Tibial nerve (tissue), 4 donors: Measurements from ENCODE around the gene ACAA1.

Experiments
- CTCF ChIP-seq, 5 experiments: fragments of 200-600 bp in 3 of 5; fragments of 450-650 bp in 2 of 5; sonication (generic) in 3 of 5; IDR thresholded peaks; one replicate each; pipeline ENCODE4 v1.5.1; 2016 to 2019; ENCODE audit warnings: antibody characterized with exemption in 5 of 5, mild to moderate bottlenecking in 3 of 5, moderate library complexity in 2 of 5
- EP300 ChIP-seq, 2 donors: sonication (generic); formaldehyde crosslinking; IDR thresholded peaks; one replicate each; pipeline ENCODE4 v1.6.1; 2017; ENCODE audit warnings: antibody characterized with exemption in 2 of 2, mild to moderate bottlenecking in 1 of 2

DNA sequence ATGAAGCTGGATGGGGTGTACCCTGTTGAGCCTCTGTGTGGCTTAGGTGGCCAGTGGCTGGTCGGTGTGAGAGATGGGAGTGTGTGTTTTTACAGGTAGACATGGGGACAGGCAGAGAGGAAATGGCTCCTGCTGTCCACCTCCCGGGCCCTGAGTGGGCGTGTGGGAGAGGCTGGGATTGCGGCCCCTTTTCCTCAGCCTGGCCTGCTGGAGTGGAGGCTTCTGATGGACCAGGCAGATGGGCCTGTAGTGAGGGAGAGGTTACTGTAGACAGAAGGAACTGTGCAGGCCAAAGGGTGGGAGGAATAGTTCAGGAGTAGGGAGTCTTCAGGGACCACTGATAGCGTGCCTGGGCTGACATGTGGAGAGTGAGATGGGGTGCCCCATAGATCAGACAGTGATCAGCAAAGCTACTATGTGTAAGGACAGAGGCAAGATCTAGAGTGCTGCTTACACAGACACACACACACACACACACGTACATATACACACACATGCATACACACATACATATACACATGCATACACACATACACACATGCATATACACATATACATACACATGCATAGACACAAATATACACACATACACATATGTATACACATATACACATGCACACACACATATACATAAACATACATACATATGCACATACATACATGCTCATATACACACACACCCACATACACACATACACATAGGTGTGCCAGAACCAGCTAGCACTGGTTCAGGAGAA is 26.4 kb downstream of the ACAA1 start:
- TF ChIP-seq EP300 (IDR thresholded peaks at IDR 0.05) (no peak), CTCF (IDR thresholded peaks at IDR 0.05) (no peak)
